ENCODE measurements around the gene PCSK5.
"Not testable (repeated sequence)": the region's sequence is repeated elsewhere in the genome, so short reads cannot be mapped to it uniquely, and the experiment has no call there.

PCSK5 gene

GRCh38 chr9:76314321-76314720, 423.8 kb downstream of the PCSK5 start:
- DNase-seq (ENCODE audit: low spot score), result no peak

GRCh38 chr9:76316069-76316468, 425.6 kb downstream of the PCSK5 start:
- DNase-seq (ENCODE audit: low spot score), result no peak

- DNase-seq (ENCODE audit: low spot score), result not testable (repeated sequence)
These were observed 429.0 kb downstream of the PCSK5 start for GRCh38 chr9:76319466-76319865.

GRCh38 chr9:76321195-76321828, 430.8 kb downstream of the PCSK5 start:
- no peak for DNase-seq (ENCODE audit: low spot score)

GRCh38 chr9:76322810-76323209, 432.3 kb downstream of the PCSK5 start:
- DNase-seq (ENCODE audit: low spot score), result no peak

- DNase-seq (ENCODE audit: low spot score), result no peak
These were observed 433.0 kb downstream of the PCSK5 start for GRCh38 chr9:76323490-76323889.

GRCh38 chr9:76324030-76324429, 433.6 kb downstream of the PCSK5 start:
- not testable (repeated sequence) for DNase-seq (ENCODE audit: low spot score)

- no peak for DNase-seq (ENCODE audit: low spot score)
These were observed 439.6 kb downstream of the PCSK5 start for GRCh38 chr9:76330034-76330433.

- no peak for DNase-seq (ENCODE audit: low spot score)
These were observed 442.9 kb downstream of the PCSK5 start for GRCh38 chr9:76333388-76333787.

- no peak for DNase-seq (ENCODE audit: low spot score)
These were observed 443.5 kb downstream of the PCSK5 start for GRCh38 chr9:76333964-76334363.

- no peak for DNase-seq (ENCODE audit: low spot score)
These were observed 445.6 kb downstream of the PCSK5 start for GRCh38 chr9:76336027-76336426.

GRCh38 chr9:76338418-76338817, 447.9 kb downstream of the PCSK5 start:
- DNase-seq (ENCODE audit: low spot score), result no peak

- DNase-seq (ENCODE audit: low spot score), result no peak
These were observed 451.1 kb downstream of the PCSK5 start for GRCh38 chr9:76341616-76342015.

GRCh38 chr9:76342201-76342600, 451.7 kb downstream of the PCSK5 start:
- no peak for DNase-seq (ENCODE audit: low spot score)

- no peak for DNase-seq (ENCODE audit: low spot score)
These were observed 452.4 kb downstream of the PCSK5 start for GRCh38 chr9:76342858-76343257.

GRCh38 chr9:76349865-76350264, 459.4 kb downstream of the PCSK5 start:
- no peak for DNase-seq (ENCODE audit: low spot score)

- no peak for DNase-seq (ENCODE audit: low spot score)
These were observed 460.5 kb downstream of the PCSK5 start for GRCh38 chr9:76351006-76351405.

GRCh38 chr9:76352026-76352620, 461.6 kb downstream of the PCSK5 start:
- no peak for DNase-seq (ENCODE audit: low spot score)

- DNase-seq (ENCODE audit: low spot score), result no peak
These were observed 462.8 kb downstream of the PCSK5 start for GRCh38 chr9:76353280-76353679.

GRCh38 chr9:76354221-76354620, 463.7 kb downstream of the PCSK5 start:
- no peak for DNase-seq (ENCODE audit: low spot score)

- no peak for DNase-seq (ENCODE audit: low spot score)
These were observed 465.4 kb downstream of the PCSK5 start for GRCh38 chr9:76355886-76356285.

GRCh38 chr9:76357555-76357954, 467.1 kb downstream of the PCSK5 start:
- no peak for DNase-seq (ENCODE audit: low spot score)

GRCh38 chr9:76358628-76359280, 468.3 kb downstream of the PCSK5 start:
- DNase-seq (ENCODE audit: low spot score), result no peak

GRCh38 chr9:76359365-76359764, 468.9 kb downstream of the PCSK5 start:
- DNase-seq (ENCODE audit: low spot score), result no peak
